Chondrocyte (in vitro differentiated cells): ENCODE measurements around the gene CEP128. TPM values are rescaled to one million over a fixed set of nuclear protein-coding genes. Genes with fewer than 3 reads are reported as not detected.

Experiments used
- DNase-seq: peaks from one replicate; pipeline ENCODE4 v3.0.0; 2021; ENCODE audit warnings: mixed read lengths, low spot score
- H3K27ac Mint-ChIP-seq: one replicate; pipeline ENCODE4 v1.8.0; 2021; ENCODE audit warnings: mild to moderate bottlenecking, moderate library complexity, mixed read lengths; ENCODE audit not compliant: unreplicated experiment
- H3K27me3 Mint-ChIP-seq: 2 replicates; pipeline ENCODE4 v1.8.0; 2021; ENCODE audit warnings: low read depth, mixed read lengths
- H3K36me3 Mint-ChIP-seq: 2 replicates; pipeline ENCODE4 v1.8.0; 2021; ENCODE audit warnings: low read depth, mixed read lengths
- H3K4me1 Mint-ChIP-seq: 2 replicates; pipeline ENCODE4 v1.8.0; 2021; ENCODE audit warnings: low read depth, mild to moderate bottlenecking, mixed read lengths
- H3K4me3 Mint-ChIP-seq: one replicate; pipeline ENCODE4 v1.8.0; 2021; ENCODE audit warnings: mild to moderate bottlenecking, moderate library complexity, mixed read lengths; ENCODE audit not compliant: unreplicated experiment
- H3K9me3 Mint-ChIP-seq: 2 replicates; pipeline ENCODE4 v1.8.0; 2021; ENCODE audit warnings: low read depth, mixed read lengths
- CTCF ChIP-seq: fragments of 200-600 bp; sonication (generic); IDR thresholded peaks from 2 replicates; pipeline ENCODE4 v1.5.0; 2021; ENCODE audit warnings: antibody characterized with exemption, mild to moderate bottlenecking, moderate library complexity
- total RNA-seq: library from RNA; stranded (reverse); gene quantifications from 3 replicates; pipeline ENCODE4 v1.2.1, GENCODE V29; 2021

The CEP128 gene
- total RNA-seq, 1 donor from 2014 or later: 3.5 TPM

GRCh38 chr14:80868260-80868659, 73.3 kb downstream of the CEP128 start:
- no peak for TF ChIP-seq CTCF
- no peaks in the 10 kb centered on the region for H3K4me1 Mint-ChIP-seq
- H3K27ac Mint-ChIP-seq: no peak overlapping the region
- peaks cover 40% of the 10 kb centered on the region for H3K9me3 Mint-ChIP-seq
- no peak overlapping the region for H3K4me3 Mint-ChIP-seq
- no peak for DNase-seq
- H3K36me3 Mint-ChIP-seq: peaks cover 9% of the 10 kb centered on the region
- H3K27me3 Mint-ChIP-seq: no peaks in the 10 kb centered on the region

GRCh38 chr14:80867798-80868197, 73.7 kb downstream of the CEP128 start:
- no peak for TF ChIP-seq CTCF
- peaks cover 40% of the 10 kb centered on the region for H3K9me3 Mint-ChIP-seq
- no peak overlapping the region for H3K27ac Mint-ChIP-seq
- H3K36me3 Mint-ChIP-seq: peaks cover 9% of the 10 kb centered on the region
- H3K4me1 Mint-ChIP-seq: peaks cover 2% of the 10 kb centered on the region
- DNase-seq: no peak
- H3K4me3 Mint-ChIP-seq: no peak overlapping the region
- H3K27me3 Mint-ChIP-seq: no peaks in the 10 kb centered on the region

- no peak for DNase-seq
- H3K27ac Mint-ChIP-seq: no peak overlapping the region
- H3K27me3 Mint-ChIP-seq: no peaks in the 10 kb centered on the region
- no peak overlapping the region for H3K4me3 Mint-ChIP-seq
- H3K36me3 Mint-ChIP-seq: peaks cover 9% of the 10 kb centered on the region
- peaks cover 7% of the 10 kb centered on the region for H3K4me1 Mint-ChIP-seq
- H3K9me3 Mint-ChIP-seq: peaks cover 40% of the 10 kb centered on the region
- no peak for TF ChIP-seq CTCF
Observed at GRCh38 chr14:80867091-80867490, 74.4 kb downstream of the CEP128 start.

GRCh38 chr14:80865565-80865964, 76.0 kb downstream of the CEP128 start:
- Mint-ChIP-seq H3K27me3 (no peaks in the 10 kb centered on the region), H3K27ac (no peak overlapping the region), H3K4me1 (peaks cover 7% of the 10 kb centered on the region), H3K4me3 (no peak overlapping the region), H3K9me3 (peaks cover 35% of the 10 kb centered on the region), H3K36me3 (peaks cover 7% of the 10 kb centered on the region)
- TF ChIP-seq CTCF: no peak
- no peak for DNase-seq

GRCh38 chr14:80862983-80863382, 78.6 kb downstream of the CEP128 start:
- Mint-ChIP-seq H3K4me1 (peaks cover 7% of the 10 kb centered on the region), H3K27ac (no peak overlapping the region), H3K9me3 (peaks cover 16% of the 10 kb centered on the region), H3K27me3 (no peaks in the 10 kb centered on the region), H3K36me3 (peaks cover 4% of the 10 kb centered on the region), H3K4me3 (no peak overlapping the region)
- DNase-seq: no peak
- TF ChIP-seq CTCF: peak; percentile 85
